Esophagus squamous epithelium (tissue), 5 donors: ENCODE measurements around the gene CTR9. TPM values are rescaled to one million over a fixed set of nuclear protein-coding genes. Genes with fewer than 3 reads are reported as not detected.

ENCODE experiments used
- DNase-seq: peaks from one replicate; lab custom pipeline; 2025; lab: John Stamatoyannopoulos, UW
- H3K27ac ChIP-seq, 4 donors: fragments of 200-600 bp; sonication (generic); one replicate each; pipeline ENCODE4 v1.5.1; 2016 to 2019; ENCODE audit warnings: mild to moderate bottlenecking in 1 of 4
- H3K27me3 ChIP-seq, 4 donors: fragments of 200-600 bp; sonication (generic); 1 replicate in 3 of 4; 2 replicates in 1 of 4; pipeline versions ENCODE4 v1.5.1 to v1.6.0; 2017 to 2021; ENCODE audit warnings: antibody characterized with exemption in 1 of 4
- H3K36me3 ChIP-seq, 3 donors: fragments of 200-600 bp; sonication (generic); one replicate each; pipeline ENCODE4 v1.5.1; 2016 to 2019
- H3K4me1 ChIP-seq, 3 donors: fragments of 200-600 bp; sonication (generic); one replicate each; pipeline ENCODE4 v1.5.1; 2017 to 2019
- H3K4me3 ChIP-seq, 4 donors: fragments of 200-600 bp; sonication (generic); 1 replicate in 3 of 4; 2 replicates in 1 of 4; pipeline ENCODE4 v1.5.1; 2016 to 2019; ENCODE audit warnings: mild to moderate bottlenecking in 2 of 4, moderate library complexity in 1 of 4
- H3K9me3 ChIP-seq, 3 donors: fragments of 200-600 bp; sonication (generic); one replicate each; pipeline ENCODE4 v1.5.1; 2016 to 2019
- CTCF ChIP-seq, 6 experiments: fragments of 450-650 bp in 4 of 6; fragments of 200-600 bp in 2 of 6; sonication (generic) in 2 of 6; IDR thresholded peaks; one replicate each; pipeline ENCODE4 v1.5.1; 2016 to 2019; ENCODE audit warnings: antibody characterized with exemption in 6 of 6, mild to moderate bottlenecking in 4 of 6, moderate library complexity in 4 of 6
- POLR2A ChIP-seq, 4 donors: fragments of 450-650 bp; IDR thresholded peaks; one replicate each; pipeline ENCODE4 v1.6.1; 2017; ENCODE audit warnings: antibody characterized with exemption in 4 of 4, mild to moderate bottlenecking in 4 of 4, moderate library complexity in 3 of 4
- WGBS, 2 donors: methylation state at CpG; one replicate each; pipeline ENCODE4 v1.1.5; 2018; 5-methylcytosine and 5-hydroxymethylcytosine counted together
- intact Hi-C: fragments of 100-400 bp; cut with DNase I; formaldehyde crosslinking; loops from one replicate; pipeline ENCODE4 v1.15.0; 2022
- total RNA-seq, 4 donors: library from RNA; depleted of rRNA; stranded (reverse); fragments of >200 nt; gene quantifications; one replicate each; pipeline ENCODE4 v1.1.0, GENCODE V29; 2016
- donor health status: DM: yes; HTN: yes; CAD: no.

CTR9 gene
- total RNA-seq, 4 donors from 2014 or later, result 21.4 to 34.4 (median 27.0) TPM

- 74 to 84% methylated on average over 9 of the region's 9 CpGs for WGBS, 2 donors
- no peaks in the 10 kb centered on the region for H3K36me3 ChIP-seq
Measured at GRCh38 chr11:10742460-10743208, 8.4 kb upstream of the CTR9 start.

GRCh38 chr11:10743354-10744000, 7.6 kb upstream of the CTR9 start:
- intact Hi-C loops, result no loop called here
- Histone ChIP-seq H3K36me3 (no peaks in the 10 kb centered on the region), H3K27me3 (no peaks in the 10 kb centered on the region), H3K9me3 (no peaks in the 10 kb centered on the region), H3K4me1 (no peaks in the 10 kb centered on the region), H3K27ac (no peak overlapping the region), H3K4me3 (no peak overlapping the region)
- TF ChIP-seq CTCF (IDR thresholded peaks at IDR 0.05) (no peak), POLR2A (IDR thresholded peaks at IDR 0.05) (no peak)
- no peak for DNase-seq
- WGBS, 2 donors, result 65 to 72% methylated on average over 13 of the region's 13 CpGs

More at GRCh38 chr11:10742460-10743208, 8.4 kb upstream of the CTR9 start:
- H3K9me3 ChIP-seq, result no peaks in the 10 kb centered on the region
- no peak overlapping the region for H3K4me3 ChIP-seq
- intact Hi-C loops, result no loop called here
- no peaks in the 10 kb centered on the region for H3K4me1 ChIP-seq
- no peak overlapping the region for H3K27ac ChIP-seq
- no peaks in the 10 kb centered on the region for H3K27me3 ChIP-seq
- DNase-seq, result no peak
- TF ChIP-seq CTCF (IDR thresholded peaks at IDR 0.05), result no peak
- no peak for TF ChIP-seq POLR2A (IDR thresholded peaks at IDR 0.05)

- no peaks in the 10 kb centered on the region for H3K36me3 ChIP-seq
- no peaks in the 10 kb centered on the region for H3K4me1 ChIP-seq
- no peak overlapping the region for H3K27ac ChIP-seq
- H3K27me3 ChIP-seq, result no peaks in the 10 kb centered on the region
- no peaks in the 10 kb centered on the region for H3K9me3 ChIP-seq
- TF ChIP-seq CTCF (IDR thresholded peaks at IDR 0.05) (no peak), POLR2A (IDR thresholded peaks at IDR 0.05) (no peak)
- DNase-seq, result no peak
- WGBS, 2 donors, result 73 to 89% methylated on average over 3 of the region's 3 CpGs
- no peak overlapping the region for H3K4me3 ChIP-seq
- intact Hi-C loops, result no loop called here
Measured at GRCh38 chr11:10744206-10744605, 6.8 kb upstream of the CTR9 start.

GRCh38 chr11:10746871-10747270, 4.2 kb upstream of the CTR9 start:
- H3K4me1 ChIP-seq, result peaks cover 0 to 6% (median 3%) of the 10 kb centered on the region in 3 donors
- no peak overlapping the region for H3K4me3 ChIP-seq
- no peaks in the 10 kb centered on the region for H3K27me3 ChIP-seq
- DNase-seq, result no peak
- no peaks in the 10 kb centered on the region for H3K36me3 ChIP-seq
- no peak overlapping the region for H3K27ac ChIP-seq
- no peaks in the 10 kb centered on the region for H3K9me3 ChIP-seq
- WGBS, 2 donors, result 90 to 98% methylated on average over 2 of the region's 2 CpGs
- TF ChIP-seq POLR2A (IDR thresholded peaks at IDR 0.05), result no peak
- no peak for TF ChIP-seq CTCF (IDR thresholded peaks at IDR 0.05)
- intact Hi-C loops, result no loop called here

- TF ChIP-seq CTCF (IDR thresholded peaks at IDR 0.05), result no peak
- TF ChIP-seq POLR2A (IDR thresholded peaks at IDR 0.05), result no peak
- no peak overlapping the region for H3K4me3 ChIP-seq
Measured at GRCh38 chr11:10747733-10748132, 3.3 kb upstream of the CTR9 start.

More at GRCh38 chr11:10747733-10748132, 3.3 kb upstream of the CTR9 start:
- Histone ChIP-seq H3K4me1 (peaks cover 0 to 15% (median 8%) of the 10 kb centered on the region in 3 donors), H3K27me3 (no peaks in the 10 kb centered on the region), H3K36me3 (no peaks in the 10 kb centered on the region), H3K27ac (no peak overlapping the region), H3K9me3 (no peaks in the 10 kb centered on the region)
- no peak for DNase-seq
- intact Hi-C loops, result no loop called here
